GM18951 (cell line): ENCODE measurements around the gene RAMP1.
"Not testable (repeated sequence)": the region's sequence is repeated elsewhere in the genome, so short reads cannot be mapped to it uniquely, and the experiment has no call there.

Source experiments
- POLR2A ChIP-seq: IDR thresholded peaks from 4 replicates; pipeline ENCODE4 v1.6.1; 2011; ENCODE audit warnings: mild to moderate bottlenecking; ENCODE audit not compliant: insufficient read length, insufficient read depth; ENCODE audit errors: extremely low read depth
- in situ Hi-C: fragments of 300-500 bp; cut with MboI; formaldehyde crosslinking; loops from one replicate; pipeline ENCODE4 v1.12.0; 2022; ENCODE audit warnings: low sequenced_read_pairs, mixed read lengths, inconsistent platforms; ENCODE audit not compliant: unreplicated experiment

RAMP1 gene

DNA sequence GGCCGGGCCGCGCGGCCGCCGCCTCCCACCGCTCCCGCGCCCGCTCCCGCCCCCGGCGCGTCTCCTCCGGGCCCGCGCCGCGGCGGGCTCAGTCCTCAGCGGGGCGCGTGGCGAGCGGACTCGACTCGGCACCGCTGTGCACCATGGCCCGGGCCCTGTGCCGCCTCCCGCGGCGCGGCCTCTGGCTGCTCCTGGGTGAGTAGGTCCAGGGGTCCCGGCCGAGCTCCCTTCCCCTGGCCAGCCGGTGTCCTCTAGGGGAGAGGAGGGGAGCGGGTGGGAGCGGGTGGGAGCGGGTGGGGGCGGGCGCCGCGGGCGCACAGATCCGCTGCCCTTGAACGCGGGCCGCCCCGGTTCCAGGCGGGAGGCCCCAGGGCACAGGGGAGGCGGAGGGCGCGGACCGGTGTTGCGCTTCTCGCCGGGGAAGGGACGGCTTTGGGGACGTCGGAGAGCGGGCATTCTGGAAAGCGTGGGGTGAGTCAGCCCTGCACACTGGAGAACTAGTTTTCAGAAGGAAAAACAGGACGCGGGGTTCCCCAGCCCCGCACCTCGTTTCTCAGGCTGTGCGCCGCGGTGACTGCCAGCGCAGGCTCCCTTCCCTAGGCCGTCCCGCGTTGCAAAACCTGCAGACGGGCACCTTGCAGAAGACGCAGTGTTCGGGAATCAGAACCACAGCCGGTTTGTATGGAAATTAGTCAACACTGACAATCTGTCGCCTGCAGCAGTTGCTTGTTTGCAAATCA is at the start of gene RAMP1:
TSS of gene RAMP1 (plus strand) at position 91 of the 740 bp plus-strand sequence. CDS start at position 144, 53 bp downstream.
- in situ Hi-C loops: loop anchor here (10.0 kb wide), 1 partner anchor 405 kb away; no protein-coding TSS in a partner anchor
- TF ChIP-seq POLR2A: no peak

DNA sequence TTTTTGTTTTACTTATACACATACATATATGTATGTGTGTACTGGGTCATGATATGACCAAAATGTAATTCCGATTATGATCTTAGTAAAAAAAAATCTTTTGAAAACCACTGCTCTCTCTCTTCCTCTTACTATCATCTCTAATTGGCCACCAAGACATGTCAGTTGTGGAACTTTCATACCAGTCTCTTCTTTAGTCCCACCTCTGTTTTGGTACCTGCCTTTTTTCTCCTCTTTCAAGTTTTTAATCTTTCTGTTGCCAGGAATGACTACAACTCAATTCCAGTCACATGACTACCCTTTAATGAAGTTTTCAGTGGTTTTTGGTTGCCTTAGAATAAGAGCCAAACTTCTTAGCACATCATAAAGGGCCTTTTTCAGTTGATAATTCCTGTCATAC is 43.8 kb upstream of the RAMP1 start:
- TF ChIP-seq POLR2A: no peak
- in situ Hi-C loops: no loop called here

DNA sequence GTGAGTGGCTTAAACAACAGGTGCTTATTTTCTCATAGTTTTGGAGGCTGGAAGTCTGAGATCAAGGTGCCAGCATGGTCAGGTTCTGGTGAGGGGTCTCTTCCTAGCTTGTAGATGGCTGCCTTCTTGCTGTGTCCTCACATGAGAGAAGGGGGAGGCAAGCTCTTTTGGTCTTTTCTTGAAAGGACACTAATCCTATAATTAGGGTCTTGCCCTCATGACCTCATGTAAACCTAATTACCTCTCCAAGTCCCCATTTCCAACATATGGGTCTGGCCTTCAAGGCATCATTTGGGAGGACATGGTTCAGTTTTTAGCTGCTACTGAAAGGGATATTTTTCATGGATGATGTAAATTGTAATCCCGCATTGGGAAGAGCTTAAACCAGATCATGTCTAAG is 42.9 kb upstream of the RAMP1 start:
- TF ChIP-seq POLR2A: no peak
- in situ Hi-C loops: no loop called here

DNA sequence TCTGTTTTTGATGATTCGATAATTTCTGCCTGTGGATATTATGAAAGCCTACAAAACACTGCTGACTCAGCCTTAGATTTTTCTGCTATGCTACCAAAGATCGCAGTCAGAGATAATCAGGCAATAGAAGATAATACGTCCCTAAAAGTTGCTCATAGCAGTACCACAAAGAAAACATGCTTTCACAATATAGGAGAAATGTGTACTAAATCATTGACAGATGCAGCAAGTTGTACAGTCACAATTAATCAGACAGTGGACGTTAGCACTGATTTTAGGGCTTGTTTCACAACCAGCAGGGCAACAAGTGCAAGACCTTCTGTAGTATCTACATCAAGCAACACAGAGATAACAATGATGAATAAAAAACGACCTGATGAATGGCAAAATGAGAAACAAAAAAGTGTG is 41.4 kb upstream of the RAMP1 start:
- in situ Hi-C loops: no loop called here
- no peak for TF ChIP-seq POLR2A

DNA sequence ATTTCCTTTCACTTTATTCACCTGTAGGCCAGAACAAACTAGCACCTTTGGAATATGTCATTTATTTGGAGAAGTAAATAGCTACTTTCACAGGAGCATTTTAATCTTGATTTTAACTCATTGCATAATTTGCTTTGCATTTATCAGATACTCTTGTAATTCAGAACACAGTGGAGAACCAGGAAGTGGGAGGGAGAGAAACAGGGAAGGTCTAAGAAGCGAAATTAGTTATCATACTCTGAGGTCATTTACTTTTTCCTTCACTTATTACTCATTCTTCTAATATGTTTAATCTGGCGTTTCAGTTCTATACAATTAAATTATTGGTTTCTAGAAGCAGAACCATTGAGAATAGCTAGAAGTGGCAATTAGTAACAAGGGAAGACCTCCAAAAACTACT is 40.2 kb upstream of the RAMP1 start:
- TF ChIP-seq POLR2A: no peak
- in situ Hi-C loops: no loop called here

DNA sequence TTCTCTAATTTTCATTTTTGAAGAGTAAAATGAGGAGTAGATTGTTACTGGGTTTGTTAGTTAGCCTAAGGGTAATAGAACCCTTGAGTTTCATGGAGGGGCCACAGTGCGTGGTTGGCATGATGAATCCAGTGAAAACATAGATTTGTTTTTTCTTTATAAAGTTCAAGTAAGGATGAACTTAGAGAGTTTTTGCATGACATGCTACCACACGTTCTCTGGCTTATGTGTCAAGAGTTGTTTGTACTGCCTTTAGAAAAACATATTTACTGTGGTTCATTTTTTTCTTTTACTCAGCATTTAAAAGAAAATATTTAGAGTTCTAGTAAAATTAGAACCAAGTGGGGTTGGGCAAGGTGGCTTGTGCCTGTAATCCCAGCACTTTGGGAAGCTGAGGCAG is 39.0 kb upstream of the RAMP1 start:
- TF ChIP-seq POLR2A: no peak

DNA sequence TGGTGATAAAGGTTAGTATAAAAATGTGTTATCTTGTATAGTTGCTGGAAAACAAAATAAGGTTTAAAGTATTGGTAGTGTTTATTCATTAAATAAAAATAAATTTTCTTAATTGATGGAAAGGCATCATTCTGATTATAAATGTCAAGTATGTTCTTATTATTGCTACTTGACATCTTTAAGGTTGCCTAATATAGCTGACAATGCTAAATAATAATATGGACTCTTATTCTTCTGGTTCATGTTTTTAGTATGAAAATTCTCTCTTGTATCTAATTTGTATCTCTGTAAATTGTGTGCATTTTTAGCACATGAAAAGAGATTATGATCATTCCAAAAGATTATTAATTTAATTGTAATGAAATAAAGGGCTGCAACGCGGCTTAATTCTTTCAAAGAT is 35.9 kb upstream of the RAMP1 start:
- in situ Hi-C loops: no loop called here
- TF ChIP-seq POLR2A: no peak

More for the DNA sequence above, 39.0 kb upstream of the RAMP1 start:
- in situ Hi-C loops: no loop called here

DNA sequence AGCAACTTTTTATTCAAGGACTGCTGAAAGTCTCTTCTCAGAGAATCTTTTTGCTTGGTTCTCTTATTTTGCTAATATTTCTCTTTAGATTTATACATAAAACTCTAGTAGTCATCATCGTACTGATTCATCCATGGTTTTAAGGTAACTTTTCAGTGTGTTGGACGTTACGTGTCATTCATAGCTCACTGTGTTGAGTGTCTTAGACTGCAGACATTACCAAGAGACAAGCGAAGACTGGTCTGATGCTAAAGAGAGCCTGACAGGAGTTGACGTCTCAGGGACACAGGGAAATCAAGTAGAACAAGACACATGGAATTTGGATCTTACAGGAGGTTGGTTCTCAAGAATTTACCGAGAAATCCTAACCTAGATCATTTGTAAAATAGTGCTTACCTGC is 35.3 kb upstream of the RAMP1 start:
- no peak for TF ChIP-seq POLR2A
- in situ Hi-C loops: no loop called here

DNA sequence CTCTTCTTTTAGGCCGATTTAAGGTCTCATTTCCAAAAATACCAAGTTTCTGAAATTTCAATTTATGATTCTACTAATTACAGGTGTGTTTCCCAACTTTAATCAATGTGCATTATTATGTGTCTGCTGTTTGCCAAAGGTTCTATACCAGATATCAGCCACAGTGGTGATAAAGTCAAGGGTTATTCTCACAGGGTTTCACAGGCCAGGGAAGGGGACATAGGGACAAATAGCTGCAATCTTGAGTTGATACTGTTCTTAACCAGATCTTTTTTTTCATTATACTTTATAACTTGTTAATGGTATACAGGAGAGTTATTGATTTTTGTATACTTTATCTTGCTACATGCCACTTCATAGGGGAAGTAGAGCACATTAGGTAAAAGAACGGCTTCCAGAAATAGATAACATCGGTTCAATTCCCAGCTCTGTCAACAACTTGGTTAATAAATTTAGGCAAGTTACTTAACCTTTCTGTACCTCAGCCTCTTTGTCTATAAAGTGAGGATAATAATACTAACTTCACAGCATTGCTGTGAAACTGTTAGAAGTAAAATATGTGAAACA is 31.9 kb upstream of the RAMP1 start:
- TF ChIP-seq POLR2A: no peak
- in situ Hi-C loops: no loop called here

DNA sequence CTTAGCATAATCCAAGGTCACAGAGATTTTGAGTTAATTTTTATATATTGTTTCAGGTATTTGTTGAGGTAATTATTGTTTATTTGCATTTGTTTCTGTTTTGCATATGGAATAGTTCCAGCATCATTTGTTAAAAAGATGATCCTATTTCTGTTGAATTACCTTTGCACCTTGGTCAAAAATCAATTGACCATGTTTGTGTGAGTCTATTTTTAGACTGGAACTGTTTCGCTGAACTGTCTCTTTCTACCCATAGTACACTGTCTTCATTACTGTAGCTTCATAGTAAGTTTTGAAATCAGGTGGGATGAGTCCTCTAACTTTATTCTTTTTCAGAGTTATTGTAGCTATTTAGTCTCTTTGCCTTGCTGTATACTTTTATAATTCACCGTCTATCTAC is 28.9 kb upstream of the RAMP1 start:
- in situ Hi-C loops: no loop called here
- no peak for TF ChIP-seq POLR2A

DNA sequence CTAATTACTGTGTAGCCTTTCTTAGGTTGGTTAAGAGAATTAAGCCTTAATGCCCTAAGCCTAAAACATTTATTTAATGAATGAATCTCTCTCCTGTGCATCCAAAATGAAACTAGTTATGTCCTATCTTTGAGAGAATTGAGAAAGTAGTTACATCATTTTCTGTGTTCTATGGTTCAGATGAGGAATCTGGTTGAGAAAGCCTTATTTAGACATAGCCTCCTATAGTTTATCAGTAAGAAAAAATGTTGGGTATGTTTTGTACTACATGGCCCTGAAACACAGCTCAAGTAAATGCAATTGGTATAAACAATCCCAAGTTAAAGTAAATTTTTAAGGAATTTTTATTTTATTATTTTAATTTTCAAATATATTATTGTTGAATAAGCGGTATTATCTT is 25.9 kb upstream of the RAMP1 start:
- in situ Hi-C loops: no loop called here
- TF ChIP-seq POLR2A: no peak

DNA sequence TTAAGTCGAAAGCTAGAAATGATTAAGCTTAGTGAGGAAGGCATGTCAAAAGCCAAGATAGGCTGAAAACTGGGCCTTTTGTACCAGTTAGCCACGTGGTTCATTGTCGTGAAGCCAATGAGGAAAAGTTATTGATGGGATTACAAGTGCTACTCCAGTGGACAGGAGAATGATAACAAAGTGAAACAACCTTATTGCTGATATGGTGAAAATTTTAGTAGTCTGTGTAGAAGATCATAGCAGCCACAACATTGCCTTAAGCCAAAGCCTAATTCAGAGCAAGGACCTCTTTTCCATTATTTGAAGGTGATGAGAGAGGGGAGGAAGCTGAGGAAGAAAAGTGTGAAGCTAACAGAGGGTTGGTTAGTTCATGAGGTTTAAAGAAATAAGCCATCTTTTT is 24.1 kb upstream of the RAMP1 start:
- TF ChIP-seq POLR2A: no peak
- in situ Hi-C loops: no loop called here

DNA sequence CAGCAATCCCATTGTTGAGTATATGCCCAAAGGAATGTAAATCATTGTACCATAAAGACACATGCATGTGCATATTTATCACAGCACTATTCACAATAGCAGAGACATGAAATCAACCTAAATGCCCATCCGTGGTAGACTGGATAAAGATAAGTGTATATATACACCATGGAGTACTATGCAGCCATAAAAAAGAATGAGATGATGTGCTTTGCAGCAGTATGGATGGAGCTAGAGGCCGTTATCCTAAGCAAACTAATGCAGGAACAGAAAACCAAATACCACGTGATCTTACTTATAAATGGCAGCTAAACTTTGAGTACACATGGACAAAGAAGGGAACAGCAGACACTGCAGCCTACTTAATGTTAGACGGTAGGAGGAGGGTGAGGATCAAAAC is 18.4 kb upstream of the RAMP1 start:
- TF ChIP-seq POLR2A: no peak
- in situ Hi-C loops: no loop called here

DNA sequence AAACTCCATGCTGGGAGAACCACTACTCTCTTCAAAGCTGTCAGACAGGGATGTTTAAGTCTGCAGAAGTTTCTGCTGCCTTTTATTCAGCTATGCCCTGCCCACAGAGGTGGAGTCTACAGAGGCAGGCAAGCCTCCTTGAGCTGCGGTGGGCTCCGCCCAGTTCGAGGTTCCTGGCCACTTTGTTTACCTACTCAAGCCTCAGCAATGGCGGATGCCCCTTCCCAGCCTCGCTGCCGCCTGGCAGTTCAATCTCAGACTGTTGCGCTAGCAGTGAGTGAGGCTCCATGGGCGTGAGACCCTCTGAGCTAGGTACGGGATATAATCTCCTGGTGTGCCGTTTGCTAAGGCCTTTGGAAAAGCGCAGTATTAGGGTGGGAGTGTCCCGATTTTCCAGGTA is 10.5 kb upstream of the RAMP1 start:
- in situ Hi-C loops: not testable (repeated sequence)
